ENCODE measurements around the gene FSTL5.
"Not testable (repeated sequence)": the region's sequence is repeated elsewhere in the genome, so short reads cannot be mapped to it uniquely, and the experiment has no call there.

Gene FSTL5

GRCh38 chr4:162131256-162131655 lies 32.5 kb downstream of the FSTL5 start:
- no peak for TF ChIP-seq CTCF (IDR thresholded peaks at IDR 0.05; ENCODE audit: extremely low read depth, missing control alignments)
- no peak for DNase-seq (ENCODE audit: low spot score)

- DNase-seq (ENCODE audit: low spot score) = no peak
- no peak for TF ChIP-seq CTCF (IDR thresholded peaks at IDR 0.05; ENCODE audit: extremely low read depth, missing control alignments)
Observed at GRCh38 chr4:162126729-162127128, 37.1 kb downstream of the FSTL5 start.

GRCh38 chr4:162117051-162117450 lies 46.7 kb downstream of the FSTL5 start:
- TF ChIP-seq CTCF (IDR thresholded peaks at IDR 0.05; ENCODE audit: extremely low read depth, missing control alignments) = no peak
- no peak for DNase-seq (ENCODE audit: low spot score)

- no peak for TF ChIP-seq CTCF (IDR thresholded peaks at IDR 0.05; ENCODE audit: extremely low read depth, missing control alignments)
- no peak for DNase-seq (ENCODE audit: low spot score)
Observed at GRCh38 chr4:162116095-162116779, 47.6 kb downstream of the FSTL5 start.

GRCh38 chr4:162115333-162115732 lies 48.5 kb downstream of the FSTL5 start:
- no peak for TF ChIP-seq CTCF (IDR thresholded peaks at IDR 0.05; ENCODE audit: extremely low read depth, missing control alignments)
- no peak for DNase-seq (ENCODE audit: low spot score)

GRCh38 chr4:162111078-162111477 lies 52.7 kb downstream of the FSTL5 start:
- no peak for DNase-seq (ENCODE audit: low spot score)
- TF ChIP-seq CTCF (IDR thresholded peaks at IDR 0.05; ENCODE audit: extremely low read depth, missing control alignments) = no peak

GRCh38 chr4:162104459-162105124 lies 59.2 kb downstream of the FSTL5 start:
- DNase-seq (ENCODE audit: low spot score) = no peak
- TF ChIP-seq CTCF (IDR thresholded peaks at IDR 0.05; ENCODE audit: extremely low read depth, missing control alignments) = no peak

- DNase-seq (ENCODE audit: low spot score) = not testable (repeated sequence)
Observed at GRCh38 chr4:162103908-162104307, 59.9 kb downstream of the FSTL5 start.

All from GM20000 (cell line).